GM19468 (cell line): ENCODE measurements around the gene ABITRAM.
"Not testable (repeated sequence)": the region's sequence is repeated elsewhere in the genome, so short reads cannot be mapped to it uniquely, and the experiment has no call there.

Experiments used
- ATAC-seq: cut with Tn5 transposase; IDR thresholded peaks from one replicate; pipeline ENCODE4 v1.9.1; 2021; ENCODE audit warnings: mild to moderate bottlenecking, moderate library complexity, moderate number of reproducible peaks; ENCODE audit not compliant: unreplicated experiment; ENCODE audit errors: extremely low read depth

Gene ABITRAM

DNA sequence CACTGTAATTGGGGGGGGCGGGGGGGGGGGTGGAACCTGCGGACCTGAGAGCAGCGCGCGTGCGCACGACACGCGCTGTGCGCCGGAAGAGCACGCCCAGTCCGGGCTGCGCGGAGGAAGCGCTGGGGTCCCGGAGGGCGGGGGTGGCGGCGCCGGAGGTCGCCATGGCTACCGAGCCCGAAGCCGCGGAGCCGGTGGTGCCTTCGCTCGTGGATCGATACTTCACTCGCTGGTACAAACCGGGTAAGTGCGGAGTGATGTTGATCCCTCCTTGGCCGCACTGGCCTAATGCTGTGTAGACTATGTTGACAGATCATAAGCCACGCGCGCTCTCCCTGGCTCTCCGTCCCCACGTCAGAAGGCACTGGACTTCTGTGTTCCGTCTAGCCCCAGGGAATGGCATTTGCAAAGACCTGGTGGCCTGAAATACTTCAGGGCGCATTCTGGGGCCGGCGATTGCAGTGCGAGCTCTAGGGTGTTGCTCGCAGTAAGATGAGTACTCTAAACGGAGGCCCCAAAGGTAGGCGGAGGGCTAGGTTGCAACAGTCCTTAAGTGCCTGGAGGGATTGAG, at the start of gene ABITRAM:
Gene ABITRAM (plus strand): TSS at position 78 of the 571 bp plus-strand sequence. CDS start 87 bp downstream, at position 165.
- peak; percentile 48 for ATAC-seq

GRCh38 chr9:108884701-108885100, 49.5 kb upstream of the ABITRAM start:
- no peak for ATAC-seq

DNA sequence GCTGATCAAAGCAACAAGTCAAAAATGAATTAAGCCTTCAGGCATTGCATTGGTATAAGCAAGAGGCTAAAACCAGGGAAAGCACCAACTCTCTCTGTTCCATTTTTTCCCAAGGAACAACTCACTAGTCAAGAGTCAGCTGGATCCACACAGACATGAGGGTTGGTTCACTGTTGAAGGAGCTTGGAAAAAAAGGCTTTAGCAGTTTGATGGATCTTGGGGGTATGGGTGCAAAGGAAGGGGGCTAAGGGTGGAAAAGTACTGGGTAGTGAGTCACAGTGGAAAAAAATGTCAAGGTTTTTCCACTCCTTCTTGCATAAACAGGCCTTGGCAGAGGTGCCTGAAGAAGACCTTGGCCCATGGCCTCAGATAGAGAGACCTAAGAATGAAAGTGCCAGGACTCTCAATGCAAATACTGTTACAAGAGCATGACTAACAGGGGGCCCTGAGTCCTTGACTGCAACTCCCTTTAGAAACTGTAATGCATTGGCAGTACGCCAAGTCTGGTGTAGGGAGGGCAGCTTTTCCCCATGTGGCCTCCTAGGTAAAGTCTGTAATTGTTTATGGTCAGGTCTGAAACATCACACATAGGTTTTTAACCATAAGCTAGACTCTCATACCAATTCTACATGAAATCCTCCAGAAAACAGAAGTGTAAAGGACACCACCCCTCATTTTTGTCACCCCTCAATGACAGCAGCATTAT, 48.4 kb upstream of the ABITRAM start:
- peak; percentile 99 for ATAC-seq

DNA sequence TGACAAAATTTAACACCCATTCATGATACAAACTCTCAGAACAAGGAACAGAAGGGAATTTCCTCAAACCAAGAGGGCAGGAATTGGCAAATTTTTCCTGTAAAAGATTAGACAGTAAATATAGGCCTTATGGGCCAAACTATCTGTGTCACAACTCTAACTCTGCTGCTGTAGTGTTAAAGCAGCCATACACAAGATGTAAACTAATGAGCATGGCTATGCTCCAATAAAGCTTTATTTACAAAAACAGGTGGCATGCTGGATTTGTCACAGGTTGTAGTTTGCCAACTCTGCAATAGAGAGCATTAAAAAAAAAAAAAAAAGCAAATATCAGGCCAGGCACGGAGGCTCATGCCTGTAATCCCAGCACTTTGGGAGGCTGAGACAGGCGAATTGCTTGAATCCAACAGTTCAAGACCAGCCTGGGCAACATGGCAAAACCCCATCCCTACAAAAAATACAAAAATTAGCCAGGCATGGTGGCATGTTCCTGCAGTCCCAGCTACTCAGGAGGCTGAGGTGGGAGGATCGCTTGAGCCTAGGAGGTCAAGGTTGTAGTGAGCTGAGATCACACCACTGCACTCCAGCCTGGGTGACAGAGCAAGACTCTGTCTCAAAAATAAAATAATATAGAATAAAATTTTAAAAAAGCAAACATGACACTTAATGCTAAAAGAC, 47.5 kb upstream of the ABITRAM start:
- not testable (repeated sequence) for ATAC-seq

- no peak for ATAC-seq
These were observed 44.5 kb upstream of the ABITRAM start for GRCh38 chr9:108889649-108890067.

DNA sequence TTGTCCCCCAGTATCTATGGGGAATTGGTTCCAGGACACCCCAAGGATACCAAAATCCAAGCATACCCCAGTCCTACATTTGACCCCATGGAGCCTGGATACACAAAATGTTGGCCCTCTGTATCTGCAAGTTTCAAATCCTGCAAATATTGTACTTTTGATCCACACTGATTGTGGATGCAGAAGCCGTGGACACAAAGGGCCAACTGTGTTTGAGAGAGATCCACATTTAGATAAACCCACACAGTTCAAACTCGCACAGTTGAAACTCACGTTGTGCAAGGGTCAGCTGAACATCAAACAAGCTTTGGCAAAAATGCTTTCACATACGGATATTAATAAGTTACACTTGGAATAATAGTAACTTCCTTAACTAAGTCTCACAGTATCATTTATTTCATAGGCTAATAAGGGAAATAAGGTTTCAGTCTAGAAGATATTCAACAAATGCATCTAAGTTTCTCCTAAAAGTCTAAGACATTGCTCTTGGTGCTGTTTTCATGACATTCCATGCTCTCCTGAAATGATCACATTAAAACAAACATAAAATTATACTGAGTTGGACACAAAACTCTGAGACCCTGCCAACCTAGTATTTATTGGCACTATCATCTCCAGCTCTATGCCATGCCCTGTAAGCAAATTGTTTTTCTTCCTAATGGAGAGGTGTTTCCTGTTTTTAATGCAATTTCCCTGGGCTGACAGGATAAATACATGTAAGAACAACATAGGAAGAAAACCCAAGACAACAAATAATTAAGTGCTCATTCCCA, 39.8 kb upstream of the ABITRAM start:
- ATAC-seq = no peak

DNA sequence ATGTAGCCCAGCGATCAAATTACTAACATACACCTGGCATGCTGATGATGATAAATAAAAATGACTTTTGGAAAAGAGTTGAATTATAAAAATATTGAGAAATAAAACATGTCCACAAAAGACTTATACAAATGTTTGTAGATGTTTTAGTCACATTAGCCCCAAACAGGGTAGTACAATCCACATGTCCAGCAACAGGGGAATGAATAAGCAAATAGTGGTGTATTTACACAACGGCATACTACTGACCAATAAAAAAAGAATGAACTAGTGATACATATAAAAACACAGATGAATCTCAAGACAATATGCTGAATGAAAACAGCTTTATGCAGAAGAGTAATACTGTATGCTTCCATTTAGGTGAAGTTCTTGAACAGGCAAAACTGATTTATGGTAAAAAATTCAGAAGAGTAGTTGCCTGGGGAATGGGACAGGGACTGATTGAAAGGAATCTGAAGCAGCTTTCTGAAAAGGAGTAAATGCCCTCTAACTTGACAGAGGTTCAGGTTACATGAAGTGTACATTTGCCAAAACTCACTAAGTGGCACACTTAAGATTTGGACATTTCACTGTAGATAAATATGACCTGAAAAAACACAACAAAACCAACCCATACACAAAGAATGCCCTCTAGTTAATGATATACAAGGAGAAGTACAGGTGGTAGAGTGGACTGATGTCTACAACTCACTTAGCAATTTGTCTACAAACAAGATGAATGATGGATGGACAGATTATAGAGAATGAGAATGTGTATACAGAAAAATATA, 36.7 kb upstream of the ABITRAM start:
- no peak for ATAC-seq

DNA sequence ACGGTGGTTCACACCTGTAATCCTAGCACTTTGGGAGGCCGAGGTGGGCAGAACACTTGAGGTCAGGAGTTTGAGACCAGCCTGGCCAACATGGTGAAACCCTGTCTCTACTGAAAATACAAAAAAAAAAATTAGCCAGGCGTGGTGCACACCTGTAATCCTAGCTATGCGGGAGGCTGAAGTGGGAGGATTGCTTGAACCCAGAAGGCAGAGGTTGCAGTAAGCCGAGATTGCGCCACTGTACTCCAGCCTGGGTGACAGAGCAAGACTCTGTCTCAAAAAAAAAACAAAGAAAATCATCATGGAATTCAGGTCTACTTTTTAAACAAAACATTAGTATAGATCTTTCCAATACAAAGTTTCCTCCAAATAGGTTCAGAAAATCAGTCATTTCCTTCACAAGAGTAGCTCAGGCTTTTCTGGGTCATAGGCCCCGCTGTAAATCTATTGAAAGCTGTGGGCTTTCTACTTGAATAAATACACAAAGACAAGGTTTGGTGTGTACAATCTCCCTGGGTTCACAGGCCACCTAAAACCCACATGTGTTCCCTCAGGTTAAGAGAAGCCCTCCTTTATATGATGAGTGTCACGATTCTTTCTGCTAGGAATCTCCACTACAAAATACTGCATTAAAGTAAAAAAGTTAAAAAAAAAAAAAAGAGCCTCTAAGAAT, 35.0 kb upstream of the ABITRAM start:
- ATAC-seq = not testable (repeated sequence)

- ATAC-seq = no peak
These were observed 34.0 kb upstream of the ABITRAM start for GRCh38 chr9:108900176-108900575.

DNA sequence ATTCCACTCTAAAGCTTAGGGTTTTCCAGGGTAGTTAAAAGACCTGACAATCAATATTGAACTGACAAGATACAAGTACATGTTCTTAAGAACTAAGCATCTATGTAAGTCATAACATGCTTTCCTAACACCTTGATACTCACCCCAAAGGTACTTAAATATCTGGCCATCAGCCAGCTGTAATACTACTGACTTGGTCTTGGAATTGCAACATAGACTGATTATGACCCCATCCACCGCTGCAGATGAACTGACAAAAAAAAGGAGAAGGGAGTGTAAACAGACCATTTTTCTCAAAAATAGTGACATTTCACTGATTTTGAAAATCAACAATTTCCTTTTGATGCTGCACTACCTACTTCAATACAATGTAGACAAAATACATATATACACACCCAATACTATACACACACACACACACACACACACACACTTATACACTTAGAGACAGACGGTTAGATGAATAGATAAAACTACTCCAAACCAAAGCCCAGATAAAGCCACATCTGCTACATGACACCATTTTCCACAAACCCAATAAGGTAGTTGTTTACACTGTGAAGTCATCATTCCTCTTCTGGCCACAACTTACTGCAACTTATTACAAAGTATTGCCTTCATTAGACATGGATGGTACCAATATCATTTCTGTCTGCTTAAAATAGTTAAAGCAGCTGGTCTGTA, 30.6 kb upstream of the ABITRAM start:
- ATAC-seq = no peak

DNA sequence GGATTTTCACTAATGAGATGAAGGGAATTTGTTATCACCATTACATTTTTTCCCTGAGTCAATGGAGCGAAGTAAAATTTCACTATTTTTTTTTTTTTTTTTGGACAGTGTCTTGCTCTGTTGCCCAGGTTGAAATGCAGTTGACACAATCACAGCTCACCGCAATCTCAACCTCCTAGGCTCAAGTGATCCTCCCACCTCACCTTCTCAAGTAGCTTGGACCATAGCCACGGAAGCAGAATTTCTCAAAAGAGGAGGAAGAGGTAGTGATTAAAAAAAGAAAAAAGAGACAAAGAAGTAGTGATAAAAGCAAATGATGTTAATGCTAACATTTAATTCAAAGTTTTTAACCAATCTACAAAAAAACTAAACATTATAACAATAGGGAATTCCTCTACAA, 30.0 kb upstream of the ABITRAM start:
- ATAC-seq = no peak

DNA sequence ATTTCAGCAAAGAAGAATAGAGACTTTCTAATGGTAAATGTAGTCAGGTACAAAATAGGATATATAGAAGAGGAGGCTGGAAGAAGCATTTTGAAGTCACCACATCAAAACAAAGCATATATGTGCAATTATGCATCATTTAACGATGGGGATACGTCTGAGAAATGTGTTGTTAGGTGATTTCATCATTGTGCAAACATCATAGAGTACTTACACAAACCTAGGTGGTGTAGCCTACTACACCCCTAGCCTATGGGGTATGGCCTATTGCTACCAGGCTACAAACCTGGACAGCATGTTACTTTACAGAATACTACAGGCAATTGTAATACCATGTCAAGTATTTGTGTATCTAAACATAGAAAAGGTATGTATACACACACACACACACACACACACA, 28.7 kb upstream of the ABITRAM start:
- ATAC-seq = no peak

- no peak for ATAC-seq
These were observed 23.8 kb upstream of the ABITRAM start for GRCh38 chr9:108910402-108910801.

DNA sequence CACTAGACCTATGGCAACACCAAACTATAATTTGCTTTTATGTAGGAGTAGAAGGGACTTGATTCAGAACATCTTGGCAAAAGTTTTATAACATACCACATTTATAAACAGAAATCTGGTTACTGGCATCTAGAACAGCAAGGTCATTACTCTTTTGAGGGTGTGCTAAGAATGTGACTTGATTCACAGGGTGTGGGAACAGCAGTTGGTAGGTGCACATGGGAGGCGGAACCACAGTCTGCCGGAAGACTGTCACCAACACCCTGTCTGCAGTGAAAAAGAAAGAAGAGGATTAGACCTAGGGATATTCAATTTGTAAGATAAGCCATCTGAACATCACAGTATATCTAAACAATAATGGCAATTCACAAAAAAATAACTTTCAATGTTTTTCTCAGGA, 23.3 kb upstream of the ABITRAM start:
- ATAC-seq = no peak

GRCh38 chr9:108911820-108912219, 22.4 kb upstream of the ABITRAM start:
- ATAC-seq = no peak

GRCh38 chr9:108913391-108913790, 20.8 kb upstream of the ABITRAM start:
- ATAC-seq = no peak

GRCh38 chr9:108919517-108919916, 14.7 kb upstream of the ABITRAM start:
- ATAC-seq = no peak

DNA sequence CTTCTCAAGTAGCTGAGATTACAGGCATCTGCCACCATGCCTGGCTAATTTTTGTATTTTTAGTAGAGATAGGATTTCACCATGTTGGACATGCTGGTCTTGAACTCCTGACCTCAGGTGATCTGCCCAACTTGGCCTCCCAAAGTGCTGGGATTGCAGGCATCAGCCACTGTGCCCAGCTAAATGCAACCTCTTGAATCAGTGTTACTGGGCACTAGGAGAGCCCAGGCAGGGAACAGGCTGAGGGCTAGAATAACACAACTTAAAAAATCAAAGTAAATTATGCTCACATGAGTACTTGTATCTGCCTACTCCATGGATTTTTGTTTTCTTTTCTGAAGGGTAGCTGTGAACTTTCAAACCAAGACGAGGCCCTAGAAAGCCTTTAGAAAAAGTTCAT, 13.8 kb upstream of the ABITRAM start:
- not testable (repeated sequence) for ATAC-seq

- no peak for ATAC-seq
These were observed 13.0 kb upstream of the ABITRAM start for GRCh38 chr9:108921200-108921599.
